ENCODE data around the gene NUDT5.
"Not testable (repeated sequence)": the region's sequence is repeated elsewhere in the genome, so short reads cannot be mapped to it uniquely, and the experiment has no call there.

NUDT5 gene

GRCh38 chr10:12179606-12180170, 16.0 kb downstream of the NUDT5 start:
- H3K4me3 ChIP-seq (ENCODE audit: low read length) = no peak overlapping the region
- DNase-seq (ENCODE audit: low read depth, low spot score) = no peak

- H3K4me3 ChIP-seq (ENCODE audit: low read length) = no peak overlapping the region
- no peak for DNase-seq (ENCODE audit: low read depth, low spot score)
Observed at GRCh38 chr10:12177642-12178041, 18.0 kb downstream of the NUDT5 start.

GRCh38 chr10:12171512-12171911, 24.2 kb downstream of the NUDT5 start:
- H3K4me3 ChIP-seq (ENCODE audit: low read length); DNase-seq (ENCODE audit: low read depth, low spot score): not testable (repeated sequence)

DNA sequence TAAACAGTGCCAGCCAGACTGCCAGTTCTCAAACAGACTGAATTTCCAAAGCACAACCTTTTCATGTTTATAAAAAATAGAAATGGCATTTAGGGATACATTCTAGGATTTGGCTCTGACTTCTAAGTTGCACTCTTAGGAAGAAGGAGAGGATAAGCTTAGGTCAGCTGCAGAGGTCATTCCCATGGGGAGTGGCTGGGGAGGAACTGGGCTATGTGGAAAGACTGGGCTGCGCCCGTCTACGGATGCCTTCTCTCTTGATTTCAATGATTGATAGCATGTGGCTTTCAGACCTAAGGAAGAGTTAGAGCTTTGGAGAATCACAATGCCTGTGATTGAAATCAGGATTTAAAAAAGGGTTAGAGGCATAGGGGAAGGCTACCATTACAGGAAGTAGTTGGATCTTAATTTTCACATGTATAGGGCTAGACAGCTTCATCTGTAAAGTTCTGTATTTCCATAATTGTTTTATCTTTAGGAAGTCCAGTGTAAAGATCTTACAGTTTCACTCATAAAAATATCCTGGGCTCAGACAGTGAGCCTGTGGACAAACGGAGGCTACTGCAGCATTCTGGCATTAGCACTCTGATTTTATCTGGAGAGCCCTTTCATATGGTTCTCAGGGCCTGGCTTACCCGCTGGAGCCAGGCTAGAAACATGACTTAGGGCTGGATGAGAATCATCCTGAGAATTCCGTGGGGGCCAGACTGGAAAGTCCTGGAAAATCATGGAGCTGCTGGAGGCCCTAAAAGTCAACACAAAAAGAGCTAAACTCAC, 29.5 kb downstream of the NUDT5 start:
- DNase-seq (ENCODE audit: low read depth, low spot score) = no peak
- no peak overlapping the region for H3K4me3 ChIP-seq (ENCODE audit: low read length)

- no peak overlapping the region for H3K4me3 ChIP-seq (ENCODE audit: low read length)
- no peak for DNase-seq (ENCODE audit: low read depth, low spot score)
Observed at GRCh38 chr10:12165036-12165435, 30.7 kb downstream of the NUDT5 start.

DNA sequence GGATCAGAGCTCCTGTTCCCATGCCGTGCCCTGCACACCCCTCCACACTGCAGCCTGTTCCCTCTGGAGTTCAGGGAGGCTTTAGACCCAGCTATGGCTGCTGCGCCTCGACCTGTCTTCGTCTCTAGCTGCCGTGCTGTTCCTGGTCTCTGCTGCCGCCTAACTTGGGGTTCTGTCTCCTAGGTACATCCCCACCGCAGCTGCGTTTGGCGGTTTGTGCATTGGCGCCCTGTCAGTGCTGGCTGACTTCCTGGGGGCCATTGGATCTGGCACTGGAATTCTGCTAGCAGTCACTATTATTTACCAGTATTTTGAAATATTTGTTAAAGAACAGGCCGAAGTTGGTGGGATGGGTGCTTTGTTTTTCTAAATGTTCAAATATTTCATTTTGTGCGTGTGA, 31.6 kb downstream of the NUDT5 start:
- no peak overlapping the region for H3K4me3 ChIP-seq (ENCODE audit: low read length)
- no peak for DNase-seq (ENCODE audit: low read depth, low spot score)

- H3K4me3 ChIP-seq (ENCODE audit: low read length) = no peak overlapping the region
- no peak for DNase-seq (ENCODE audit: low read depth, low spot score)
Observed at GRCh38 chr10:12162927-12163326, 32.8 kb downstream of the NUDT5 start.

DNA sequence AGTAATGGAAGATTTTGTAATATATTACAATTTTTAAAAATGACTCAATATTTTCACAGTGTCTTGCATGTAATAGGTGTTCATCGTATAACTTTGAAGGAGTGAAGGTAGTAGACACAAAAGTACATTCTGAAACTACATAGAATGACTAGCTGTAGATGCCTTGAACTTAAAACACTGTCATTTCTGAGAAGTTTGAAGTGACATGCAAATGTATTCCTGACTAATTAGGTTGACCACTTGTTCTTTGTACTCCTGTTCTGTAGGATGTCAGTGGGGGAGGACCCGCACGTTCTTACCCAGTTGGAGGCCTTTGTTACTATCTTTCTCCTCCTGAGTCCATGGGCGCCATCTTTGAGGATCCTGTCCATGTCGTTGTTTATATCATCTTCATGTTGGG, 35.0 kb downstream of the NUDT5 start:
- no peak overlapping the region for H3K4me3 ChIP-seq (ENCODE audit: low read length)
- DNase-seq (ENCODE audit: low read depth, low spot score) = no peak

DNA sequence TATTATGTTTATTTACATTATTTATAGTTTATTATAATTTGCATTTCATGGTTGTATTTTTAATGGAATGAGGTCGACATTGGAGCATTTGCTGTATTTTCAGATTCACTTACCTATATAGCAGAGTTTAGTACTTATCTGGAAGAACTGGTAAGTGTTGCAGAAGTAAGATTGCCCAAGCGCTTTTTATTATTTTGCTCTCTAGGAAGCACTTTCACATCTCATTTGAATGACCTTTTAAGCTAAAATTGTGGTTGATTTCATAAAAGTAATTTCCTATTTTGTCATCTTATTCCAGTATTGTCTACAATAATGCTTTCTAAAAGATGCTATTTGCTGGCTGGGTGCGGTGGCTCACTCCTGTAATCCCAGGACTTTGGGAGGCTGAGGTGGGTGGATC, 37.6 kb downstream of the NUDT5 start:
- DNase-seq (ENCODE audit: low read depth, low spot score) = no peak
- no peak overlapping the region for H3K4me3 ChIP-seq (ENCODE audit: low read length)

DNA sequence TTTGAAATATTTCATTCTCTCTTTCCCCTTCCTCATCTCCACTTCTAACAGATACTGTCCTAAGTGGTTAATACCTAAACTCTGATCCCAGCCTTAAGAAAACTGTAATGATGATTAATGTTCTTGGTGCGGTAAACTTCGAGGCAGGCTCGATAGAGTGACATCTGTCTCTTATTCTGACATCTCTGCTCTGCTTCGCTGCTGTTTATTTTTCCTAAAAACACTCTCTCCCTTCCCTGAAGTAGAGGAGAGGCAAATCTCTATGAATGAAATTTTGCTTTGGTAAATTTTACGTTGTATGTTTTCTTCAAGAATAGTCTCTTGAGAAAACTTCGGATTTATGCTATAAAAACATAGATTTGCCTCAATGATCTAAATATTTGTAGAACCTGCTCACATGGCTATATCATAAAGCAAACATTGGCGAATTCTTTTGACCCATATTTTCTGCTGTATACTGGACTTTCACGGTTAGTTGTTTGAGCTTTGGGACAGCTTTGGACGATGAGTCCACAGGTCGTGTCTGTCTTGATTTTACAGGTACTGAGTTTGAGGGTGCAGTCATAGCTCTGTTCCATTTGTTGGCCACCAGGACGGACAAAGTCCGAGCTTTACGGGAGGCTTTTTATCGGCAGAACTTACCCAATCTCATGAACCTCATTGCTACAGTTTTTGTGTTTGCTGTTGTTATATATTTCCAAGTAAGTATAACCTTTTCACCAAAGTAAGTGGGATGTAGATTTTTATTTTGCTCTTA, 39.1 kb downstream of the NUDT5 start:
- H3K4me3 ChIP-seq (ENCODE audit: low read length) = no peak overlapping the region
- DNase-seq (ENCODE audit: low read depth, low spot score) = no peak

- no peak for DNase-seq (ENCODE audit: low read depth, low spot score)
- no peak overlapping the region for H3K4me3 ChIP-seq (ENCODE audit: low read length)
Observed at GRCh38 chr10:12154516-12154915, 41.2 kb downstream of the NUDT5 start.

GRCh38 chr10:12150163-12150562, 45.5 kb downstream of the NUDT5 start:
- no peak for DNase-seq (ENCODE audit: low read depth, low spot score)
- H3K4me3 ChIP-seq (ENCODE audit: low read length) = no peak overlapping the region

DNA sequence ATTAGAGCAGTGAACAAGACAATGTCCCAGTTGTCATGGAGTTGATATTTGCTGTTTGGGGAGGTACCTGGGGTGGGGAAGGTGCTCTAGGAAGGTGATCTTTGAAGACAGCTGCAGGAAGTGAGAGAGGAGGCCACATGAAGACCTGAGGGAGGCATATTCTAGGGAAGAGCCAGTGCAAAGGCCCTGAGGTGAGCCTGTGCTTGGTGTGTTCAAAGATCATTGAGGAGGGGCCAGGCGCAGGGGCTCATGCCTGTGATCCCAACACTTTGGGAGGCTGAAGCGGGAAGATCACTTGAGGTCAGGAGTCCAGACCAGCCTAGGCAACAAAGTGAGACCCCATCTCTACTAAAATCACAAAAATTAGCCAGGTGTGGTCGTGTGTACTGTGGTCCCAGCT, 51.2 kb downstream of the NUDT5 start:
- DNase-seq (ENCODE audit: low read depth, low spot score) = no peak
- no peak overlapping the region for H3K4me3 ChIP-seq (ENCODE audit: low read length)

GRCh38 chr10:12140038-12140437, 55.7 kb downstream of the NUDT5 start:
- H3K4me3 ChIP-seq (ENCODE audit: low read length) = no peak overlapping the region
- DNase-seq (ENCODE audit: low read depth, low spot score) = no peak

- no peak overlapping the region for H3K4me3 ChIP-seq (ENCODE audit: low read length)
- DNase-seq (ENCODE audit: low read depth, low spot score) = no peak
Observed at GRCh38 chr10:12135631-12136030, 60.1 kb downstream of the NUDT5 start.

GRCh38 chr10:12130237-12130872, 65.3 kb downstream of the NUDT5 start:
- peak; percentile 67 for DNase-seq (ENCODE audit: low read depth, low spot score)
- H3K4me3 ChIP-seq (ENCODE audit: low read length) = peak overlapping the region; percentile 71

- peak within 1 kb of the TSS; percentile 71 for H3K4me3 ChIP-seq (ENCODE audit: low read length)
- DNase-seq (ENCODE audit: low read depth, low spot score) = peak; percentile 76
Observed at GRCh38 chr10:12129222-12130111, 66.2 kb downstream of the NUDT5 start, which contains the start of gene SEC61A2. TSS of gene SEC61A2 (plus strand) at chr10:12129677. CDS start at chr10:12129788, 111 bp downstream.

DNA sequence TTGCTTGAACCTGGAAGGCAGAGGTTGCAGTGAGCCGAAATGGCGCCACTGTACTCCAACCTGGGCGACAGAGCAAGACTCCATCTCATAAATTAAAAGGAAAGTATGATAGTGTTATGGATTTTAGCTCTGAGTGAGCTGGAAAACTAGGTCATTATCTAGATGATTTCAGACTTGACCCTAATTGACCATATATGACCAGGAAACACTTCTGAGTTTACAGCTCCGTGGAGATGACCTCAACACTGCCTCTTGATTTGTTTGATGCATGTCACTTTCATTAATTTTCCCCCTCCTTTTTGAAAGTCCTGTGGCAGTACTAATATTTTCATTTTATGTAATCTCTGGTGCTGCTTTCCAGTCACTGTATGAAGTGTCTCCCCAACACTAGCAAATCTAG, 74.0 kb downstream of the NUDT5 start:
- no peak overlapping the region for H3K4me3 ChIP-seq (ENCODE audit: low read length)
- no peak for DNase-seq (ENCODE audit: low read depth, low spot score)

Measured in Jurkat, Clone E6-1 (cell line).